HG03039 (cell line): ENCODE measurements around the gene APC2.
"Not testable (repeated sequence)": the region's sequence is repeated elsewhere in the genome, so short reads cannot be mapped to it uniquely, and the experiment has no call there.

Source experiments
- ATAC-seq: cut with Tn5 transposase; IDR thresholded peaks from one replicate; pipeline ENCODE4 v1.9.1; 2021; ENCODE audit warnings: mild to moderate bottlenecking, moderate library complexity; ENCODE audit not compliant: unreplicated experiment

The APC2 gene

GRCh38 chr19:1475751-1476437 lies 26.0 kb downstream of the APC2 start:
- no peak for ATAC-seq

GRCh38 chr19:1477056-1477455 lies 27.1 kb downstream of the APC2 start:
- not testable (repeated sequence) for ATAC-seq

- peak; percentile 85 for ATAC-seq
Measured at GRCh38 chr19:1478934-1479707, 29.2 kb downstream of the APC2 start, which contains the start of gene C19orf25. Gene C19orf25 (minus strand): TSS chr19:1479215. CDS start chr19:1478903, 312 bp downstream.

GRCh38 chr19:1481224-1481892 lies 31.4 kb downstream of the APC2 start:
- no peak for ATAC-seq

- no peak for ATAC-seq
Measured at GRCh38 chr19:1481893-1482360, 32.0 kb downstream of the APC2 start.

- ATAC-seq = no peak
Measured at GRCh38 chr19:1482361-1483130, 32.6 kb downstream of the APC2 start.

GRCh38 chr19:1483131-1483978 lies 33.4 kb downstream of the APC2 start:
- ATAC-seq = no peak

- ATAC-seq = no peak
Measured at GRCh38 chr19:1483979-1484428, 34.1 kb downstream of the APC2 start.

- no peak for ATAC-seq
Measured at GRCh38 chr19:1486720-1487575, 37.0 kb downstream of the APC2 start.

- ATAC-seq = no peak
Measured at GRCh38 chr19:1487576-1488281, 37.8 kb downstream of the APC2 start.

- no peak for ATAC-seq
Measured at GRCh38 chr19:1488282-1488601, 38.3 kb downstream of the APC2 start.

GRCh38 chr19:1489463-1490310 lies 39.8 kb downstream of the APC2 start:
- no peak for ATAC-seq

GRCh38 chr19:1490311-1491113 lies 40.6 kb downstream of the APC2 start, which contains the start of gene PCSK4:
Gene PCSK4 (minus strand): TSS chr19:1490350. CDS start chr19:1490346, 4 bp downstream.
- ATAC-seq = peak; percentile 73

- no peak for ATAC-seq
Measured at GRCh38 chr19:1491114-1491848, 41.4 kb downstream of the APC2 start, which contains the start of gene REEP6. Gene REEP6 (plus strand): TSS chr19:1491181. CDS start chr19:1491270, 89 bp downstream.

- no peak for ATAC-seq
Measured at GRCh38 chr19:1491849-1492170, 41.9 kb downstream of the APC2 start.

- ATAC-seq = no peak
Measured at GRCh38 chr19:1492474-1493006, 42.6 kb downstream of the APC2 start.
